NCI-H69 (cell line): ENCODE measurements around the gene ATP2B3.
A peak's percentile ranks its signal among the peaks of the same experiment; 100 is the strongest.

ENCODE experiments used
- DNase-seq: peaks from one replicate; lab custom pipeline; 2025; lab: John Stamatoyannopoulos, UW

The ATP2B3 gene

DNA sequence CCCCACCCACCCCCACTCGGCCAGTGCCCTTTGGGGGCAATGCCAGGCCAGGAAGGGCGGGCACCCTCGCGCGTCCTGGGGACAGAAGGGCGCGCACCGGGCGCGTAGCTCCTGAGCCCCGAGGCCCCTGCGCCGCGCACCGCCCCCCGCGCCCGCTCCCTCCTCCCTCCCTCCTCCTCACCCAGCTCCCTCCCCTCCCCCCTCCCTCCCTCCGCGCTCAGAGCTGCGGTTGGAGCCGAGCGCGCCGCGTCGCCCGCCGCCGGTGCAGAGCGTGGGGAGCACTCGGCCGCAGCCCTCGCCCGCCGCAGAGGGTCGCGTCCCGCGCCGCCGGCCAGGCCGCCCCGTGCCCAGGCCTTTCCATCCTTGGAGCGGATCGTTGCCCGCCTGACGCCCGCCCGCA, at the start of gene ATP2B3:
Gene ATP2B3 (plus strand): TSS at position 220 of the 400 bp plus-strand sequence. CDS start 18,606 bp downstream, outside the sequence.
- peak; percentile 78 for DNase-seq

GRCh38 chrX:153468008-153468580, 49.3 kb upstream of the ATP2B3 start:
- peak; percentile 40 for DNase-seq

DNA sequence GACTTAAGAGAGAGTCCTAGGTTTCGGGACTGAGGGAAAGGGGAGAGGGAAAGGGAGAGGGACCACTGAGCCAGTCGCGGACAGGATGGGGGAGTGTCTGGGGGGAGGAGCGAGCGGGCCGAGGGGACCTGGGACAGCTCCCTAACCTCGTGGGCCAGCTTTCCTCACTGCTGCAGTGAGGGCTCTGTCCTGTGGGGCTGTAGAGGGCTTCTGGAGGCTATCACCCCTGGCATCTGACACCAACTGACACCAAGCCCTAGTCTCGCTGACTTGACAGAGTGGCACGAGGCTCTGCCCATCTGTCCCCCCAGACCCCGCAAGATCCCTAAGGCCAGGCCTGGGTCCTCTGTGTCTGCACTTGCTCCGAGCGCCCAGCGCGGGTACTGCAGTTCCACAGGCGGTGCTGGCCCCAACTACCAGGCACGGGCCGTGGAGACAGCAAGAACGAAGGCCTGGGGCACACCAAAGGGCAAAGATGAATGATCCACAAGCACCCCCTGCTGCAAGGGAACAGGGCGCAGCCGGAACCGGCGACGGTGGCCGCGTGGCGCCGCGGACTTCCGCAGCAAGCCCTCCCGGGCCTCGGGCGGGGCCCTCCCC, 47.5 kb upstream of the ATP2B3 start:
- peak; percentile 70 for DNase-seq

- DNase-seq: peak; percentile 93
These were observed 46.8 kb upstream of the ATP2B3 start, which contains the start of gene HAUS7 for GRCh38 chrX:153470411-153471363. Gene HAUS7, minus strand, starts transcription at chrX:153470576. Its CDS starts 19 bp downstream, at chrX:153470557.

GRCh38 chrX:153471663-153472280, 45.7 kb upstream of the ATP2B3 start:
- no peak for DNase-seq

- DNase-seq: no peak
These were observed 44.3 kb upstream of the ATP2B3 start for GRCh38 chrX:153473126-153473525.

DNA sequence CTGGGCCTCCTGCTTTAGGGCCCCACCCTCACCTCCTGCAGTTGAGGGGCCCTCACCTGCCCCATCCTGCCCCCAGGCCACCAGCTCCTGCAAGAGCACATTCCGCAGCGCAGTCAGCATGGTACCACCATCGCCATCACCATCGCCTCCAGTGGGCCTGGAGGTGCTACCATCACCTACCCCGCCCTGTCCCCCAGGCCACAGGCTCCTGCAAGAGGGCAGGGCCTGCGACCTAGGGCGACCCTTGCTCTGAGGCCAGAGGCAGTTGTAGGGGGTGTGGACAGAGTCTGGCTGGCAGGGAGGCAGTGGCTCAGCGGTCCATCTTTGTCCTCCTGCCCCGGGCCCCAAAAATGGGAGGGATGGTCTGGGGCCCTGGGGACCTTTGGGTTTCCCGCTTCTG, 43.2 kb upstream of the ATP2B3 start:
- no peak for DNase-seq

DNA sequence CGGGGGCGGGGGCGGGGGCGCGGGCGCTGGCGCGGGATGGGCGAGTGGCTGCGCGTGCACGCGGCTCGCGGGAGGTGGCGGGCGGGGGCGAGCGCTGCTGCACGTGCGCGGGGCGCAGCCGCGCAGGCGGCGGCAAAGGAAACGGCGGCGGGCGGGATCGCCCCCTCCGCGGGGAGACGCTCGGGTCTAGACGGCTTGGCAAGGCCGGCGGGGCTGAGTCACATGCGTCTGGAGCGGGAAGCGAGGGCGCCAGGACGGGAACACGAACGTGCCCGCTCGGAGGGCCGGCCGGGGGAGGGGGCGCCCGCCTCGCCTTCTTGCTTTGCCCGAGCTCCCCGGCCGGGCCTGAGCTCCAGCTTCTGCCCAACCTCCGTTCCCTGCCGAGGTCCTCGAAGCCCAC, 42.7 kb upstream of the ATP2B3 start:
- DNase-seq: peak; percentile 51

- DNase-seq: no peak
These were observed 42.2 kb upstream of the ATP2B3 start for GRCh38 chrX:153475271-153475670.

GRCh38 chrX:153475751-153476281, 41.6 kb upstream of the ATP2B3 start:
- no peak for DNase-seq

GRCh38 chrX:153476666-153477363, 40.6 kb upstream of the ATP2B3 start:
- peak; percentile 93 for DNase-seq

GRCh38 chrX:153477364-153477857, 40.0 kb upstream of the ATP2B3 start:
- DNase-seq: no peak

DNA sequence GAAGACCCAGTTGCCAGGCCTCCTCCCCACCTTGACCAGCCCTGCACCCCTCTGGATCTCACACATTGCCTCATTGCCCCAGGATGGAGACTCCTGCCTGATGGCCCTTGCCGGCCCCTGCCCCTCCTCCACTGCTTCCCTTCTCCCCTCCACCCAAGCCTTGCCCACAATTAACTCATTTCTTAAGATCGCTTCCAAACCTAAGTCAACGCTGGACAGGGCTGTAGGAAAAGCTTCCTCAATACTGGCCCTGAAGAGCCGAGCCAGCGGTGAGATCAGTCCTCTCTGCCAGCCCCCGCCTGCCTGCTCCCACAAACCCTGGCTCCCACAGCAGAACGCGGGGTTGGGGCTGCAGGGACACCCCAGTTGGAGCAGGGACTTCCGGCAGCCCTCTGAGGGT, 39.5 kb upstream of the ATP2B3 start:
- no peak for DNase-seq

DNA sequence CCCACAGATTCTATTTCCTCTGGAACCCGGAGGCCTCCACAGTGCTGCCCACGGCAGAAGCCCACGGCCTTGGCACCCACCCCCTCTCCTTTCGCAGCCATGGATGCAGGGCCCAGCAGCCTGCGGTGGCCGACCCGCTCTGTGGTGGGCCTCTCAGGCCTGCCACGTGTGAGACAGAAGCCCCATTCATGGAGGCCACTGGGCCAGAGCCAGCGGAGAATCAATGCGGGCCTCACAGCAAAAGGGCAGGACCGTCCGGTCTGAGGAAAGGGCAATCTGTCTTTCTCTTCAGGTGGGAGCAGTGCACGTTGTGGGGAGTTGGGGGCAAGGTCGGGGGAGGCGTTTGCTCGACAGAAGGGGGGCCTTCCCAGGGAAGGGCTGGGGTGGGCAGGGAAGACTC, 38.7 kb upstream of the ATP2B3 start:
- DNase-seq: no peak

DNA sequence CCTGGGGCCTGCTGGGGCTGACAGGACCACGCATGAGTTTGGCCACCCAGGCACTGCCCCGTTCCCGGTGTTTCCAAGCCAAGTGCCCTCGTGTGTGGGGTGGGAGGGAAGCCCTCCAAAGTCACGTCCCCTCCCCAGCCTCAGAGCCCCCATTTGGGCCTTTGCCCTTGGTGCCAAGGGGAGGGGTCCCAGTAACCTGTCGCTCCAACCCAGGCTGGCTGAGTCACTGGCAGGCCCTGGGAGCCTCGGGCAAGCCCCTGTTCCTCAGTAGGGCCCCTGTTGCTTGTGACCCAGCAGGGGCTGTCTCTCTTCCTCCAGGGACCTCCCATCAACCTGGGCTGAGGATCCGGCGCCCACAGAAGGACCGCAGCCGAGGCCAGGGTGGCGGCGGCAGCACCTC, 36.4 kb upstream of the ATP2B3 start:
- no peak for DNase-seq

DNA sequence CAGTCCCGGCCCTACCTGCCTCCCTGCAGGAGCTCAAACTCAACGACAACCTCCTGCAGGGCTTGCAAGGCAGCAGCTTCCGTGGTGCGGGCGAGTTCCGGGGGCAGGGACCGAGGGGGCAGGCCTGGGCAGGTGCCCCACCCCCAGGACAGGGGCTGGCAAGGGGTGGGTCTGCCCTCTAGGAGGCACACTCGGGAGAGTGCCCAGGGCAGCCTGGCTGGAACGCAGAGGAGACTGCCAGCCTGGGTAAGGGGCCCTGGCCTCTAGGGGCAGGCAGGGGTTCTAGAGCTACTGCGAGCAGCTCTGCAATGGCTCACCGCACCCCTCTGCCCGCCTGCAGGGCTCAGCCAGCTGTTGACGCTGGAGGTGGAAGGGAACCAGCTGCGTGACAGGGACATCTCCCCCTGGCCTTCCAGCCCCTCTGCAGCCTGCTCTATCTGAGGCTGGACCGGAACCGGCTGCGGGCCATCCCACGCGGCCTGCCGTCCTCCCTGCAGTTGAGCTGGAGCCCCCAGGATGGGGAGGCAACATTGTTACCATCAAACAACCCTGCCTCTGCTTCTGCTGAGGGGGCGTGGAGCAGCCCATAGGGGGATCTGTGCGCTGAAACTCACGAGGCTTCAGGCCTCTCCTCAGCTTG, 34.9 kb upstream of the ATP2B3 start:
- no peak for DNase-seq

GRCh38 chrX:153485396-153486080, 31.9 kb upstream of the ATP2B3 start:
- no peak for DNase-seq

- DNase-seq: no peak
These were observed 31.3 kb upstream of the ATP2B3 start for GRCh38 chrX:153486171-153486570.

GRCh38 chrX:153487590-153488071, 29.8 kb upstream of the ATP2B3 start:
- DNase-seq: no peak
